ENCODE measurements around the gene TCF7L1.
"Not testable (repeated sequence)": the region's sequence is repeated elsewhere in the genome, so short reads cannot be mapped to it uniquely, and the experiment has no call there.

Gene TCF7L1

GRCh38 chr2:85318222-85319074, 185.3 kb downstream of the TCF7L1 start:
- H3K4me1 ChIP-seq (ENCODE audit: insufficient read depth, low read length, poor library complexity, severe bottlenecking): peaks cover 39% of the 10 kb centered on the region
- no peaks in the 10 kb centered on the region for H3F3A ChIP-seq (ENCODE audit: low read depth)
- H2AFZ ChIP-seq (ENCODE audit: low read length): no peak overlapping the region
- peak overlapping the region; percentile 98 for H3K4me2 ChIP-seq (ENCODE audit: low read depth, low read length, poor library complexity, severe bottlenecking)
- no peaks in the 10 kb centered on the region for H3K9me3 ChIP-seq (ENCODE audit: insufficient read depth, low read depth, low read length)
- H3K27me3 ChIP-seq (ENCODE audit: insufficient read depth, low read length, poor library complexity, severe bottlenecking): no peaks in the 10 kb centered on the region
- H4K20me1 ChIP-seq (ENCODE audit: insufficient read depth, low read length, poor library complexity, severe bottlenecking): peaks cover 59% of the 10 kb centered on the region
- no peak for TF ChIP-seq CTCF (conservative IDR thresholded peaks at IDR 0.05; ENCODE audit: low read length)
- TF ChIP-seq EZH2phosphoT487 (IDR thresholded peaks at IDR 0.05; ENCODE audit: borderline replicate concordance): no peak
- no peaks in the 10 kb centered on the region for H3K9me2 ChIP-seq (replicated peaks; ENCODE audit: low read depth, low read length)
- peaks cover 61% of the 10 kb centered on the region for H3K79me2 ChIP-seq (ENCODE audit: insufficient read depth, low read length)
- H3K4me3 ChIP-seq (ENCODE audit: low read length, poor library complexity, severe bottlenecking): no peak overlapping the region
- peaks cover 77% of the 10 kb centered on the region for H3K36me3 ChIP-seq (ENCODE audit: insufficient read depth, low read length)
- H3K9ac ChIP-seq (ENCODE audit: low read depth, low read length, poor library complexity, severe bottlenecking): no peak overlapping the region

GRCh38 chr2:85319796-85320195, 186.6 kb downstream of the TCF7L1 start:
- no peaks in the 10 kb centered on the region for H3K9me3 ChIP-seq (ENCODE audit: insufficient read depth, low read depth, low read length)
- no peak overlapping the region for H2AFZ ChIP-seq (ENCODE audit: low read length)
- TF ChIP-seq CTCF (conservative IDR thresholded peaks at IDR 0.05; ENCODE audit: low read length) (no peak), EZH2phosphoT487 (IDR thresholded peaks at IDR 0.05; ENCODE audit: borderline replicate concordance) (no peak)
- peak overlapping the region; percentile 98 for H3K4me2 ChIP-seq (ENCODE audit: low read depth, low read length, poor library complexity, severe bottlenecking)
- peak overlapping the region; percentile 2 for H3K4me3 ChIP-seq (ENCODE audit: low read length, poor library complexity, severe bottlenecking)
- peaks cover 71% of the 10 kb centered on the region for H4K20me1 ChIP-seq (ENCODE audit: insufficient read depth, low read length, poor library complexity, severe bottlenecking)
- no peaks in the 10 kb centered on the region for H3F3A ChIP-seq (ENCODE audit: low read depth)
- peaks cover 83% of the 10 kb centered on the region for H3K36me3 ChIP-seq (ENCODE audit: insufficient read depth, low read length)
- peaks cover 74% of the 10 kb centered on the region for H3K79me2 ChIP-seq (ENCODE audit: insufficient read depth, low read length)
- H3K27me3 ChIP-seq (ENCODE audit: insufficient read depth, low read length, poor library complexity, severe bottlenecking): no peaks in the 10 kb centered on the region
- peaks cover 49% of the 10 kb centered on the region for H3K4me1 ChIP-seq (ENCODE audit: insufficient read depth, low read length, poor library complexity, severe bottlenecking)
- peak overlapping the region; percentile 51 for H3K9ac ChIP-seq (ENCODE audit: low read depth, low read length, poor library complexity, severe bottlenecking)
- H3K9me2 ChIP-seq (replicated peaks; ENCODE audit: low read depth, low read length): no peaks in the 10 kb centered on the region

GRCh38 chr2:85323351-85323987, 190.3 kb downstream of the TCF7L1 start:
- peaks cover 60% of the 10 kb centered on the region for H3K4me1 ChIP-seq (ENCODE audit: insufficient read depth, low read length, poor library complexity, severe bottlenecking)
- H2AFZ ChIP-seq (ENCODE audit: low read length): no peak overlapping the region
- peaks cover 96% of the 10 kb centered on the region for H3K79me2 ChIP-seq (ENCODE audit: insufficient read depth, low read length)
- H3K4me3 ChIP-seq (ENCODE audit: low read length, poor library complexity, severe bottlenecking): peak overlapping the region; percentile 49
- H4K20me1 ChIP-seq (ENCODE audit: insufficient read depth, low read length, poor library complexity, severe bottlenecking): peaks cover 88% of the 10 kb centered on the region
- no peaks in the 10 kb centered on the region for H3K9me2 ChIP-seq (replicated peaks; ENCODE audit: low read depth, low read length)
- H3K4me2 ChIP-seq (ENCODE audit: low read depth, low read length, poor library complexity, severe bottlenecking): peak overlapping the region; percentile 98
- no peak overlapping the region for H3K9ac ChIP-seq (ENCODE audit: low read depth, low read length, poor library complexity, severe bottlenecking)
- no peaks in the 10 kb centered on the region for H3F3A ChIP-seq (ENCODE audit: low read depth)
- H3K36me3 ChIP-seq (ENCODE audit: insufficient read depth, low read length): peaks cover 58% of the 10 kb centered on the region
- no peak for TF ChIP-seq EZH2phosphoT487 (IDR thresholded peaks at IDR 0.05; ENCODE audit: borderline replicate concordance)
- no peak for TF ChIP-seq CTCF (conservative IDR thresholded peaks at IDR 0.05; ENCODE audit: low read length)
- H3K27me3 ChIP-seq (ENCODE audit: insufficient read depth, low read length, poor library complexity, severe bottlenecking): no peaks in the 10 kb centered on the region
- H3K9me3 ChIP-seq (ENCODE audit: insufficient read depth, low read depth, low read length): no peaks in the 10 kb centered on the region

GRCh38 chr2:85323988-85324367, 190.8 kb downstream of the TCF7L1 start:
- peaks cover 96% of the 10 kb centered on the region for H3K79me2 ChIP-seq (ENCODE audit: insufficient read depth, low read length)
- not testable (repeated sequence) for H3F3A ChIP-seq (ENCODE audit: low read depth); H2AFZ ChIP-seq (ENCODE audit: low read length); H3K9me3 ChIP-seq (ENCODE audit: insufficient read depth, low read depth, low read length); H3K27me3 ChIP-seq (ENCODE audit: insufficient read depth, low read length, poor library complexity, severe bottlenecking); H3K9me2 ChIP-seq (replicated peaks; ENCODE audit: low read depth, low read length)
- peak overlapping the region; percentile 90 for H3K9ac ChIP-seq (ENCODE audit: low read depth, low read length, poor library complexity, severe bottlenecking)
- peaks cover 83% of the 10 kb centered on the region for H4K20me1 ChIP-seq (ENCODE audit: insufficient read depth, low read length, poor library complexity, severe bottlenecking)
- peak overlapping the region; percentile 82 for H3K4me3 ChIP-seq (ENCODE audit: low read length, poor library complexity, severe bottlenecking)
- H3K4me2 ChIP-seq (ENCODE audit: low read depth, low read length, poor library complexity, severe bottlenecking): peak overlapping the region; percentile 98
- H3K36me3 ChIP-seq (ENCODE audit: insufficient read depth, low read length): peaks cover 53% of the 10 kb centered on the region
- peaks cover 59% of the 10 kb centered on the region for H3K4me1 ChIP-seq (ENCODE audit: insufficient read depth, low read length, poor library complexity, severe bottlenecking)
